BLaER1 (cell line): ENCODE data around the gene PIGM.

ENCODE experiments used
- H3K27ac ChIP-seq: shearing (Covaris generic); formaldehyde crosslinking; 2 replicates; pipeline ENCODE4 v1.8.1; 2022
- H3K27me3 ChIP-seq: shearing (Covaris generic); formaldehyde crosslinking; 2 replicates; pipeline ENCODE4 v1.8.1; 2022
- H3K36me3 ChIP-seq: shearing (Covaris generic); formaldehyde crosslinking; 2 replicates; pipeline ENCODE4 v1.8.1; 2022
- H3K4me1 ChIP-seq: shearing (Covaris generic); formaldehyde crosslinking; 2 replicates; pipeline ENCODE4 v1.8.1; 2022
- H3K4me2 ChIP-seq: shearing (Covaris generic); formaldehyde crosslinking; 2 replicates; pipeline ENCODE4 v1.8.1; 2022
- H3K4me3 ChIP-seq: shearing (Covaris generic); formaldehyde crosslinking; 2 replicates; pipeline ENCODE4 v1.8.1; 2022
- H3K9ac ChIP-seq: shearing (Covaris generic); formaldehyde crosslinking; 2 replicates; pipeline ENCODE4 v1.8.1; 2022
- H3K9me3 ChIP-seq: shearing (Covaris generic); formaldehyde crosslinking; 2 replicates; pipeline ENCODE4 v1.8.1; 2022
- H4K20me1 ChIP-seq: shearing (Covaris generic); formaldehyde crosslinking; 2 replicates; pipeline ENCODE4 v1.8.1; 2022
- Cebpa-rat ChIP-seq: shearing (Covaris generic); IDR thresholded peaks from 2 replicates; pipeline ENCODE4 v1.8.1; 2022

Gene PIGM

DNA sequence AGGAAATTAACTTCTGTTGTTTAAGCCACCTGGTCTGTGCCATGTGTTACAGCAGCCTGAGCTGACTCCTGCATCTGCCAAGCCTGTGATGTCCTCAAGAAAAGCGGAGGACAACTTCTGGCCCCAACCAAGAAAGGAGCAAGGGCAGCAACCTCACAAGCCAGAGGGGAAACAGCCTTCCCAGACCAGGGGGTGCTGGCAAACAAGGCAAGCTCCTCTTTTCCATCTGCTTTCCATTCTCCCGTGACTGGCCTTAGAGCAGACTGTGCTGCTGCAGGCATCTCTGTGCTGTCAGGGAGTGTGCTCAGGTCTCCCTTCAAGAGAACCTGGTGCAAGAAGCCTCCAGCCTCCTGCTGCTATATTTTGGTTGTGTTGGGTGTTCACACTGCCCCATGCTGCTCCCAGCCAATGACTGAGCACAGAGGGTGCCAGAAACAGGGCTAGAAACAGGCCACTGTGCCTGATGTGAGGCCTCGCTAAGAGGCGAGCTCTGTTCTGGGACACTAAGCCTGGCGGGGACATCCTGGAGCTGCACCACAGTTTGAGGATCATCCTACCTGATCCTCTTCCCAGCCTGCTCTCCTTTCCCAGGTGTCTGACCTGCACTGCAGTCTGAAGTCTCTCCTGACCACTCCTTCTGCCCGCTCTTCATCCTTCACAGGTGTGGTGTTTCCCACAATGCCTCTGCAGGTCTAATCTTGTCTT lies 50.3 kb downstream of the PIGM start:
- Histone ChIP-seq H3K4me2 (no peak overlapping the region), H4K20me1 (no peaks in the 10 kb centered on the region), H3K9me3 (no peaks in the 10 kb centered on the region), H3K4me1 (no peaks in the 10 kb centered on the region), H3K27ac (no peak overlapping the region), H3K27me3 (no peaks in the 10 kb centered on the region), H3K36me3 (no peaks in the 10 kb centered on the region), H3K4me3 (no peak overlapping the region), H3K9ac (no peak overlapping the region)
- no peak for TF ChIP-seq Cebpa-rat

DNA sequence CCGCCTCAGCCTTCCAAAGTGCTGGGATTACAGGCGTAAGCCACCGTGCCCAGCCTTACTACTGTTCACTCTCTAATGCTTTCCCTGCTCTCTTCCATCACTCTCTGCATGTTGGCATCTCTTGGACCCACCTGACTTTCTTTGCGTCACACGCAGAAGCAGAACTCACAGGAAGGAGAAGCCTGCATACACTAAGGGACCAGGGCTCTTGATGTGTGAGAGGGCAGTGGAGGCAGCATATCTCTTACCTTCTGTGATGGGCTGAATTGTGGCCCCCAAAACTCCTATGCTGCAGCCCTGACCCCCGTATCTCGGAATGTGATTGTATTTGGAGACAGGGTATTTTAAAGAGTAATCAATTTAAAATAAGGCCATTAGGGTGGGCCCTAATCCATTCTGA lies 51.0 kb downstream of the PIGM start:
- Histone ChIP-seq H3K27ac (no peak overlapping the region), H3K9me3 (no peaks in the 10 kb centered on the region), H3K9ac (no peak overlapping the region), H3K27me3 (no peaks in the 10 kb centered on the region), H3K4me2 (no peak overlapping the region), H4K20me1 (no peaks in the 10 kb centered on the region), H3K36me3 (no peaks in the 10 kb centered on the region), H3K4me1 (no peaks in the 10 kb centered on the region), H3K4me3 (no peak overlapping the region)
- TF ChIP-seq Cebpa-rat = no peak

DNA sequence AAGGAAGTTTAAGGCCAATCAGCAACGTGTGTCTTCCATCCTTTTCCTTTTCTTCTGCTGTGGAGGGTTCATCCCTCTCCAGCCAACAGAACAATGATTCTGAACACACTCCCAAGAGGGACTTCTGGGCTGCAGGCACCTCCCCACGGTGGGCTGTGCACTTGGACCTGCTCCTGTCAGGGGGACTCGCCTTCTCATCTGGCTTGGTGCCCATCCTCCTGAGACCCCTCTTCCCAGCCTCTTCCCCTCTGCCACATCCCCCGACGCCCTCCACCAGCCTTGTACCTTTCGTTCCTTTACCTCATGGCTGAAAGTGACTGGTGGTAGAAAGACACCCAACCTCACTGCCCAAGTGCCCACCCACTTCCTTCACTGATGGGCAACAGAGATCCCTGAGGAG lies 51.7 kb downstream of the PIGM start:
- Histone ChIP-seq H3K9me3 (no peaks in the 10 kb centered on the region), H4K20me1 (no peaks in the 10 kb centered on the region), H3K27me3 (no peaks in the 10 kb centered on the region), H3K27ac (no peak overlapping the region), H3K4me3 (no peak overlapping the region), H3K36me3 (no peaks in the 10 kb centered on the region), H3K9ac (no peak overlapping the region), H3K4me1 (no peaks in the 10 kb centered on the region), H3K4me2 (no peak overlapping the region)
- no peak for TF ChIP-seq Cebpa-rat

DNA sequence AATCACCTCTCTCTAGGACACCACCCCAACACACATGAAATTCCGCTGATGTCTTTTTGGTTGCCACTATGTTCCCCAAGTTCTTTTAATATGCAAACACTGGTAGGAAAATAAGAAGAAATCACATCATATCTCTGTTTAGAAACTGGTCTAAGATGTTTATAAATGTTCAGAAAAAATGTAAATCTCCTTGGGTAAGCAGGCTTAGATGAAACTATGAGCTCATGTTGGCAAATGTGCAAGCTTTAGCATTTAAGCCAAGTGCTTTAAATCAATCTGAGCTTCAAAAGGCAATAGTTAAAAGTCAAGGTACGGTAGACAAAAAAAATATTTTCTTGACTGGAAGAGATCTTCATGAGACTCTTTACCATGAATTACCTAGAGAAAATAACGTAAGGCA lies 52.5 kb downstream of the PIGM start:
- no peaks in the 10 kb centered on the region for H3K27me3 ChIP-seq
- no peak overlapping the region for H3K27ac ChIP-seq

DNA sequence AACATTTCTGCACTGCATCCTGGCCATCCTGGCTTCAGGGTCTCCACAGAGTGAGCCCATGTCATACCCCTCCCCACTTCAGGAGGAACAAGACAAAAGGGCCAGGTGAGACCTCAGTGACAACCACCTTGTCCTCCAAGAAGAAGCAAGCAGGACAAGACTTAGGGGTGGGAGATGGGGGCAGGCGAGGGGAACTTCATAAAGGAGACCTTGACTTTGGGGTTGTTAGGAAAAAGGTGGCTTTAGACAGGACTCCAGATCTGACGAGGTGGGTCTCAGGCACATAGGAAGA lies 53.7 kb downstream of the PIGM start:
- no peak overlapping the region for H3K27ac ChIP-seq
- TF ChIP-seq Cebpa-rat = no peak
- no peak overlapping the region for H3K9ac ChIP-seq
- no peak overlapping the region for H3K4me2 ChIP-seq
- no peaks in the 10 kb centered on the region for H3K27me3 ChIP-seq
- no peak overlapping the region for H3K4me3 ChIP-seq
- no peaks in the 10 kb centered on the region for H4K20me1 ChIP-seq
- H3K4me1 ChIP-seq = no peaks in the 10 kb centered on the region
- no peaks in the 10 kb centered on the region for H3K9me3 ChIP-seq
- no peaks in the 10 kb centered on the region for H3K36me3 ChIP-seq

More for the DNA sequence above, 52.5 kb downstream of the PIGM start:
- H3K4me3 ChIP-seq = no peak overlapping the region
- no peaks in the 10 kb centered on the region for H3K36me3 ChIP-seq
- no peaks in the 10 kb centered on the region for H4K20me1 ChIP-seq
- H3K4me2 ChIP-seq = no peak overlapping the region
- H3K9me3 ChIP-seq = no peaks in the 10 kb centered on the region
- H3K4me1 ChIP-seq = no peaks in the 10 kb centered on the region
- no peak overlapping the region for H3K9ac ChIP-seq
- TF ChIP-seq Cebpa-rat = no peak

DNA sequence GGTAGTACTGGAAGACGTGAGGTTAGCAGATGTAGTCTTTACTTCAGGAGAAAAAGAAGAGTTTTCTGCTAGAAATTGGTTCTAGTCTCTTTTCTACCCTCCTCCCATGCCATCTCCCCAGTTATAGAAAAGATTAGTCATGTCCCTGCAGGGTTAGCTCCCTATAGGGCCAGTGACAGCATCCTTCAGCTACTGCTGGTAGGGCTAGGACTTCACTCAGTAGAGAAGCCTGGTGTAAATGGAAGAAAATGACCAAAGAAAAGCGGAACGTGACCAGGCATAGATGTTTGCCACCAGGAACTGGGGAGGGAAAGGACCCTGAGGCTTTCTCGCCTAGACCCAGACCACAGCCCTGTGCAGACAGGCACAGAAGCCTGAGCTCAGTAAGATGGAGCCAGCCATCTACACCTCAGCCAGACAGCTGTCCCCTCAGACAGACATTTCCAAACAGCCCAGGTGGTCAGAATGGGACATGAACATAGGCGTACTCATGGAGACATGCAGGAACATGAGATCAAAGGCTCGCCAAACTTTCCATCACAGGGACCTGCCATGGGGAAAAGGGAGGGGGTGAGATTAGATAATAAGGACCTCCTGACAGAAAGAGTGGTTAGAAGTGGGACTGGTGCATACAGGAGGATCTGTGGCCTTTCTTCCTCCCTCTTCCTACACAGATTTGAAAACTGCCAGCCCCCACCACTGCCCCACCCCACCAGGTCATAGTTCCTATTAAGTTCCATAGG lies 54.3 kb downstream of the PIGM start:
- Histone ChIP-seq H3K27me3 (no peaks in the 10 kb centered on the region), H3K36me3 (no peaks in the 10 kb centered on the region), H3K9ac (no peak overlapping the region), H3K4me2 (no peak overlapping the region), H4K20me1 (no peaks in the 10 kb centered on the region), H3K9me3 (no peaks in the 10 kb centered on the region), H3K4me1 (no peaks in the 10 kb centered on the region), H3K27ac (no peak overlapping the region), H3K4me3 (no peak overlapping the region)
- no peak for TF ChIP-seq Cebpa-rat
